Natural killer cell (primary cell): ENCODE data around the gene MLXIP. TPM values are rescaled to one million over a fixed set of nuclear protein-coding genes. Genes with fewer than 3 reads are reported as not detected.
"Not testable (repeated sequence)": the region's sequence is repeated elsewhere in the genome, so short reads cannot be mapped to it uniquely, and the experiment has no call there.

Source experiments
- ATAC-seq, 3 donors: fragments of 150-1000 bp in 2 of 3; fragments of 200-7000 bp in 1 of 3; cut with Tn5 transposase; 1 replicate in 1 of 3; 2 replicates in 2 of 3; pipeline ENCODE4 v1.10.0; 2021; ENCODE audit warnings: mild to moderate bottlenecking in 2 of 3, moderate library complexity in 2 of 3
- DNase-seq, 2 donors: peaks; one replicate each; pipeline versions ENCODE4 v3.0.0 to v3.0.0-alpha.2; 2013 to 2021; ENCODE audit warnings: mixed read lengths in 1 of 2
- H3K27ac ChIP-seq: one replicate; pipeline ENCODE4 v1.5.1; 2013; ENCODE audit warnings: mild to moderate bottlenecking, low read length
- H3K27me3 ChIP-seq: one replicate; pipeline ENCODE4 v1.6.1; 2013; ENCODE audit warnings: low read length; ENCODE audit not compliant: control insufficient read depth, insufficient read depth
- H3K36me3 ChIP-seq: one replicate; pipeline ENCODE4 v1.6.1; 2013; ENCODE audit warnings: low read length; ENCODE audit not compliant: control insufficient read depth, insufficient read depth
- H3K4me1 ChIP-seq: one replicate; pipeline ENCODE4 v1.6.1; 2013; ENCODE audit warnings: low read length; ENCODE audit not compliant: control insufficient read depth, insufficient read depth
- H3K4me3 ChIP-seq: one replicate; pipeline ENCODE4 v1.5.1; 2013; ENCODE audit warnings: low read length
- H3K9me3 ChIP-seq: one replicate; pipeline ENCODE4 v1.6.1; 2013; ENCODE audit warnings: low read length; ENCODE audit not compliant: control insufficient read depth, insufficient read depth
- H3K27ac Mint-ChIP-seq, 2 donors: one replicate each; pipeline ENCODE4 v1.8.0; 2022; ENCODE audit warnings: mild to moderate bottlenecking in 2 of 2, mixed read lengths in 2 of 2, moderate library complexity in 1 of 2
- H3K27me3 Mint-ChIP-seq, 2 donors: one replicate each; pipeline ENCODE4 v1.8.0; 2022; ENCODE audit warnings: low read depth in 2 of 2, mixed read lengths in 2 of 2
- H3K36me3 Mint-ChIP-seq: one replicate; pipeline ENCODE4 v1.8.0; 2022; ENCODE audit warnings: mixed read lengths
- H3K4me1 Mint-ChIP-seq, 2 donors: one replicate each; pipeline ENCODE4 v1.8.0; 2022; ENCODE audit warnings: mixed read lengths in 2 of 2
- H3K4me3 Mint-ChIP-seq: one replicate; pipeline ENCODE4 v1.8.0; 2022; ENCODE audit warnings: mild to moderate bottlenecking, moderate library complexity, mixed read lengths
- H3K9me3 Mint-ChIP-seq, 2 donors: one replicate each; pipeline ENCODE4 v1.8.0; 2022; ENCODE audit warnings: mixed read lengths in 2 of 2
- CTCF ChIP-seq: fragments of 200-600 bp; IDR thresholded peaks from one replicate; pipeline ENCODE4 v1.8.0; 2022; ENCODE audit warnings: antibody characterized with exemption
- WGBS: methylation state at CpG from one replicate; pipeline ENCODE4 v1.1.7; 2013; ENCODE audit warnings: missing lambda C conversion rate; ENCODE audit not compliant: insufficient coverage; 5-methylcytosine and 5-hydroxymethylcytosine counted together
- intact Hi-C: fragments of 100-400 bp; cut with micrococcal nuclease; formaldehyde crosslinking; loops from one replicate; pipeline ENCODE4 v1.14.2; 2022
- total RNA-seq, 4 donors: library from RNA; stranded (reverse); fragments of 120-200 nt in 1 of 4; gene quantifications; one replicate each; pipeline versions ENCODE4 v1.2.3 to v1.2.4, GENCODE V29; 2013 to 2022

MLXIP gene
- total RNA-seq, 3 donors from 2014 or later (not counting 1 experiment from before 2014, with no cell fraction given), result 83.8 to 92.4 (median 86.1) TPM

DNA sequence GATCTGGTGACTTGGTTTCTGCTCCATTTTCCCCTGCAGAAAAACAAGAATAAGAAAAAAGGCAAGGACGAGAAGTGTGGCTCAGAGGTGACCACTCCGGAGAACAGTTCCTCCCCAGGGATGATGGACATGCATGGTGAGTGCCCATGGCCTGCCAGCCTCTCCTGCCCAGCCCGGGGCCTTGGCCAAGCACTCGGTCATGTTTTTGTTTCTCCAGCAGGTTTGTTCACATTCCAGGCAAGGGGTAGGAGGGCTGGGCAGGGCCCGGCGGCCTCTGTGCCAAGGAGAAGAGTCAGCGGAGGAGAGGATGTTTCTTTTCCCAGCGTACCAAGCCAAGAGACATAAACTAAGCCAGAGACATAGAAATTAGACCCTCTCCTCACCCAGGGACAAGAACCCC is 43.3 kb upstream of the MLXIP start:
- no peaks in the 10 kb centered on the region for H3K9me3 Mint-ChIP-seq
- TF ChIP-seq CTCF, result no peak
- H3K27me3 Mint-ChIP-seq, result peaks cover 0 to 7% of the 10 kb centered on the region in 2 donors
- DNase-seq (no peak), ATAC-seq (no peak)
- H3K4me1 Mint-ChIP-seq, result peaks cover 0 to under 1% of the 10 kb centered on the region in 2 donors
- intact Hi-C loops, result no loop called here
- Histone ChIP-seq H3K4me1 (peaks cover 4% of the 10 kb centered on the region), H3K9me3 (no peaks in the 10 kb centered on the region), H3K27me3 (no peaks in the 10 kb centered on the region), H3K4me3 (no peak overlapping the region), H3K36me3 (no peaks in the 10 kb centered on the region), H3K27ac (no peak overlapping the region)
- WGBS, result 91% methylated on average over 8 of the region's 8 CpGs
- no peak overlapping the region for H3K27ac Mint-ChIP-seq
- H3K4me3 Mint-ChIP-seq, result no peak overlapping the region
- H3K36me3 Mint-ChIP-seq, result no peaks in the 10 kb centered on the region

DNA sequence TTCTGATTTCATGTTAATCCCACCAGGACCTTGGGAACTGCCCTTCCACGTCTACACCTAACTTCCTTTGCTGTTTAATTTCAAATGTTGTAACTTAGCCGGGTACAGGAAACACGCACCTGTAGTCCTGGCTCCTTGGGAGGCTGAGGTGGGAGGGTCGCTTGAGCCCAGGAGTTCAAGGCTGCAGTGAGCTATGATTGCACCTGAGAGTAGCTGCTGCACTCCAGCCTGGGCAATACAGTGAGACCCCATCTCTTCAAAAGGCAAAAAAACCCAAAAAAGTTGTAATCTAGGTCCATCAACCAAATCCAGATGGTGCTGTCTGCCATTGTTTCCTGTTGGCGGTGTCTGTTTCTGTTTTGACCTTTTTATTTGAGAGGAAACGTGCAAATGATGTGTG is 42.4 kb upstream of the MLXIP start:
- Mint-ChIP-seq H3K9me3 (no peaks in the 10 kb centered on the region), H3K4me1 (no peaks in the 10 kb centered on the region), H3K36me3 (no peaks in the 10 kb centered on the region), H3K27ac (no peak overlapping the region), H3K4me3 (no peak overlapping the region), H3K27me3 (peaks cover 0 to 4% of the 10 kb centered on the region in 2 donors)
- TF ChIP-seq CTCF, result no peak
- ATAC-seq, result no peak
- no peak overlapping the region for H3K4me3 ChIP-seq
- 91% methylated on average over 6 of the region's 6 CpGs for WGBS
- H3K27ac ChIP-seq, result no peak overlapping the region
- H3K4me1 ChIP-seq, result no peaks in the 10 kb centered on the region
- intact Hi-C loops, result no loop called here
- no peaks in the 10 kb centered on the region for H3K27me3 ChIP-seq
- no peaks in the 10 kb centered on the region for H3K36me3 ChIP-seq
- H3K9me3 ChIP-seq, result no peaks in the 10 kb centered on the region
- no peak for DNase-seq

GRCh38 chr12:122040579-122041386 is 37.8 kb upstream of the MLXIP start:
- no peaks in the 10 kb centered on the region for H3K27me3 Mint-ChIP-seq
- no peak for ATAC-seq
- intact Hi-C loops, result no loop called here
- DNase-seq, result no peak
- no peaks in the 10 kb centered on the region for H3K36me3 ChIP-seq
- no peak overlapping the region for H3K4me3 Mint-ChIP-seq
- H3K9me3 Mint-ChIP-seq, result no peaks in the 10 kb centered on the region
- H3K9me3 ChIP-seq, result no peaks in the 10 kb centered on the region
- no peaks in the 10 kb centered on the region for H3K4me1 Mint-ChIP-seq
- H3K36me3 Mint-ChIP-seq, result no peaks in the 10 kb centered on the region
- no peak overlapping the region for H3K27ac Mint-ChIP-seq
- 85% methylated on average over 21 of the region's 21 CpGs for WGBS
- no peaks in the 10 kb centered on the region for H3K27me3 ChIP-seq
- no peaks in the 10 kb centered on the region for H3K4me1 ChIP-seq
- no peak for TF ChIP-seq CTCF
- H3K4me3 ChIP-seq, result no peak overlapping the region
- H3K27ac ChIP-seq, result no peak overlapping the region

DNA sequence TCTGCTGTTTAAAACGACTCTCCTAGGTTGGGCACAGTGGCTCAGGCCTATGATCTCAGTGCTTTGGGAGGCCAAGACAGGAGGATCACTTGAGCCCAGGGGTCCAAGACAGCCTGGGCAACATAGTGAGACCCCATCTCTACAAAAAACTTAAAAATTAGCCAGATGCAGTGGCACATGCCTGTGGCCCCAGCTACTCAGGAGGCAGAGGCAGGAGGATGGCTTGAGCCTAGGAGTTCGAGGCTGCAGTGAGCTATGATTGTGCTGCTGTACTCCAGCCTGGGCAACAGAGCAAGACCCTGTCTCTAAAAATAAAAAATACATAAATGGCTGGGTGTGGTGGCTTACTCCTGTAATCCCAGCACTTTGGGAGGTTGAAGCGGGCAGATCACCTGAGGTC is 37.1 kb upstream of the MLXIP start:
- H3K9me3 Mint-ChIP-seq, H3K4me3 ChIP-seq, DNase-seq, H3K4me3 Mint-ChIP-seq, intact Hi-C loops, H3K27me3 ChIP-seq, H3K4me1 ChIP-seq, ATAC-seq, H3K36me3 ChIP-seq, H3K4me1 Mint-ChIP-seq, H3K36me3 Mint-ChIP-seq, H3K27ac Mint-ChIP-seq, H3K9me3 ChIP-seq, H3K27me3 Mint-ChIP-seq, H3K27ac ChIP-seq: not testable (repeated sequence)
- WGBS, result 97% methylated on average over 3 of the region's 3 CpGs
